PC-3 (cell line): ENCODE measurements around the gene DDX24.

ENCODE experiments used
- EZH2 ChIP-seq: fragments of 300-600 bp; sonication (generic); IDR thresholded peaks from one replicate; pipeline ENCODE4 v1.6.1; 2017; ENCODE audit warnings: antibody characterized with exemption, mild to moderate bottlenecking, low read length; ENCODE audit not compliant: unreplicated experiment
- TF ChIP-seq, protein P1 (sequence below): fragments of 300-600 bp; sonication (generic); conservative IDR thresholded peaks from 2 replicates; pipeline ENCODE4 v1.5.1; 2017; ENCODE audit warnings: antibody characterized with exemption, low read depth, mild to moderate bottlenecking, low read length

- TF ChIP-seq, protein P1, sequence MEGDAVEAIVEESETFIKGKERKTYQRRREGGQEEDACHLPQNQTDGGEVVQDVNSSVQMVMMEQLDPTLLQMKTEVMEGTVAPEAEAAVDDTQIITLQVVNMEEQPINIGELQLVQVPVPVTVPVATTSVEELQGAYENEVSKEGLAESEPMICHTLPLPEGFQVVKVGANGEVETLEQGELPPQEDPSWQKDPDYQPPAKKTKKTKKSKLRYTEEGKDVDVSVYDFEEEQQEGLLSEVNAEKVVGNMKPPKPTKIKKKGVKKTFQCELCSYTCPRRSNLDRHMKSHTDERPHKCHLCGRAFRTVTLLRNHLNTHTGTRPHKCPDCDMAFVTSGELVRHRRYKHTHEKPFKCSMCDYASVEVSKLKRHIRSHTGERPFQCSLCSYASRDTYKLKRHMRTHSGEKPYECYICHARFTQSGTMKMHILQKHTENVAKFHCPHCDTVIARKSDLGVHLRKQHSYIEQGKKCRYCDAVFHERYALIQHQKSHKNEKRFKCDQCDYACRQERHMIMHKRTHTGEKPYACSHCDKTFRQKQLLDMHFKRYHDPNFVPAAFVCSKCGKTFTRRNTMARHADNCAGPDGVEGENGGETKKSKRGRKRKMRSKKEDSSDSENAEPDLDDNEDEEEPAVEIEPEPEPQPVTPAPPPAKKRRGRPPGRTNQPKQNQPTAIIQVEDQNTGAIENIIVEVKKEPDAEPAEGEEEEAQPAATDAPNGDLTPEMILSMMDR: no peak
- no peak for TF ChIP-seq EZH2
Measured at GRCh38 chr14:94049625-94050023, 31.4 kb downstream of the DDX24 start.
